HepG2 (cell line): ENCODE data around the gene CAPG. TPM values are rescaled to one million over a fixed set of nuclear protein-coding genes. Genes with fewer than 3 reads are reported as not detected.

ENCODE experiments used
- ATAC-seq: fragments of 200-7000 bp; cut with Tn5 transposase; 3 replicates; pipeline ENCODE4 v1.9.1; 2020; ENCODE audit warnings: mild to moderate bottlenecking, moderate library complexity
- BruUV-seq: library from RNA; stranded (reverse); fragments of 400-500 nt; replicated peaks from 2 replicates; lab custom pipeline; 2021; lab: Mats Ljungman, UMichigan
- CTCF ChIA-PET: fragments of 300-600 bp; formaldehyde crosslinking; extraction: SDS; loops from one replicate; lab custom pipeline; 2021; ENCODE audit warnings: low total read pairs, inconsistent platforms, low intra/inter-chr PET ratio; lab: Yijun Ruan, JAX
- POLR2A ChIA-PET: fragments of 350-600 bp; sonication (Branson Sonifier 250); formaldehyde crosslinking; loops from one replicate; lab custom pipeline; 2020; ENCODE audit warnings: antibody characterized with exemption, inconsistent platforms; lab: Yijun Ruan, JAX
- DNase-seq: peaks from one replicate; pipeline ENCODE4 v3.0.0-alpha.2; 2015; ENCODE audit warnings: low spot score
- FAIRE-seq: peaks from 3 replicates; lab custom pipeline; 2011; peaks lifted over from hg19 to GRCh38; lab: Jason Lieb, UNC
- H2AFZ ChIP-seq: one replicate; pipeline ENCODE4 v1.6.1; 2011; ENCODE audit warnings: low read length, inconsistent platforms
- H3K27ac ChIP-seq: fragments of 300-600 bp; 3 replicates; pipeline ENCODE4 v1.8.0; 2011; ENCODE audit warnings: mixed run types, mild to moderate bottlenecking, mixed read lengths, low read length, inconsistent platforms; ENCODE audit not compliant: insufficient read depth; ENCODE audit errors: extremely low read length
- H3K27me3 ChIP-seq, 2 experiments: fragments of 200-600 bp in 1 of 2; 2 replicates in 1 of 2; 3 replicates in 1 of 2; pipeline versions ENCODE4 v1.6.0 to v1.8.0; 2011; ENCODE audit warnings: low read length in 2 of 2, mild to moderate bottlenecking in 2 of 2, moderate library complexity in 2 of 2, inconsistent platforms in 1 of 2; ENCODE audit not compliant: insufficient read depth in 2 of 2, control insufficient read depth in 1 of 2
- H3K36me3 ChIP-seq, 2 experiments: fragments of 200-600 bp in 1 of 2; replicated peaks in 1 of 2; 2 replicates in 1 of 2; 3 replicates in 1 of 2; pipeline versions ENCODE4 v1.5.1 to v1.8.0; 2011; ENCODE audit warnings: low read length in 2 of 2, inconsistent platforms in 1 of 2; ENCODE audit not compliant: insufficient read depth in 2 of 2, control insufficient read depth in 1 of 2
- H3K4me1 ChIP-seq: 2 replicates; pipeline ENCODE4 v1.5.1; 2012; ENCODE audit warnings: low read length, inconsistent platforms; ENCODE audit not compliant: insufficient read depth
- H3K4me2 ChIP-seq: 2 replicates; pipeline ENCODE4 v1.6.0; 2011; ENCODE audit warnings: low read depth, low read length, inconsistent platforms
- H3K4me3 ChIP-seq, 3 experiments: fragments of 200-600 bp in 1 of 3; sonication (generic), shearing (Covaris generic) in 1 of 3; replicated peaks in 1 of 3; 2 replicates each; pipeline ENCODE4 v1.5.1; 2011 to 2016; ENCODE audit warnings: low read length in 3 of 3, inconsistent platforms in 2 of 3, low read depth in 2 of 3, mild to moderate bottlenecking in 2 of 3, control low read depth in 1 of 3, mixed read lengths in 1 of 3; ENCODE audit not compliant: insufficient read depth in 1 of 3
- H3K79me2 ChIP-seq: one replicate; pipeline ENCODE4 v1.6.1; 2011; ENCODE audit warnings: low read length, inconsistent platforms; ENCODE audit not compliant: insufficient read depth
- H3K9ac ChIP-seq: 2 replicates; pipeline ENCODE4 v1.6.0; 2011; ENCODE audit warnings: mild to moderate bottlenecking, low read depth, low read length, inconsistent platforms; ENCODE audit not compliant: insufficient read depth
- H3K9me3 ChIP-seq: 2 replicates; pipeline ENCODE4 v1.5.1; 2012; ENCODE audit warnings: mild to moderate bottlenecking, low read length
- H4K20me1 ChIP-seq: 2 replicates; pipeline ENCODE4 v1.6.0; 2011; ENCODE audit warnings: inconsistent platforms, mild to moderate bottlenecking, low read length, moderate library complexity; ENCODE audit not compliant: insufficient read depth
- ISX ChIP-seq: sonication (generic); formaldehyde crosslinking; conservative IDR thresholded peaks from 2 replicates; pipeline ENCODE4 v1.5.0; 2020; ENCODE audit warnings: missing genetic modification reagents
- KDM1A ChIP-seq: IDR thresholded peaks from 2 replicates; pipeline ENCODE4 v1.6.1; 2016; ENCODE audit warnings: missing compliant biosample characterization
- MLLT10 ChIP-seq: sonication (generic); formaldehyde crosslinking; IDR thresholded peaks from 2 replicates; pipeline ENCODE4 v1.4.0; 2020; ENCODE audit warnings: missing genetic modification reagents
- MTF1 ChIP-seq: sonication (generic); formaldehyde crosslinking; IDR thresholded peaks from 2 replicates; pipeline ENCODE4 v1.5.0; 2020; ENCODE audit warnings: missing genetic modification reagents
- RFX5 ChIP-seq: IDR thresholded peaks from 2 replicates; pipeline ENCODE4 v1.6.1; 2011; ENCODE audit warnings: low read depth, low read length, improper control_type of control experiment
- TAF15 ChIP-seq: fragments of 200-400 bp; formaldehyde crosslinking; IDR thresholded peaks from one replicate; pipeline ENCODE4 v1.6.1; 2018; ENCODE audit warnings: mild to moderate bottlenecking, low read depth, low read length; ENCODE audit not compliant: poor library complexity, severe bottlenecking
- ZNF605 ChIP-seq: sonication (generic); formaldehyde crosslinking; IDR thresholded peaks from 2 replicates; pipeline ENCODE4 v1.8.0; 2022; ENCODE audit warnings: mild to moderate bottlenecking, missing genetic modification reagents
- WGBS: methylation state at CpG from one replicate; pipeline ENCODE4 v1.1.6; 2017; ENCODE audit warnings: low lambda C conversion rate; 5-methylcytosine and 5-hydroxymethylcytosine counted together
- in situ Hi-C: cut with HindIII; loops from 2 replicates; pipeline ENCODE4 v1.10.0; 2017; ENCODE audit warnings: low pct_unique_long_range_greater_than_20kb; ENCODE audit not compliant: extremely low pct_ligation_motif_present
- intact Hi-C: fragments of 100-400 bp; cut with micrococcal nuclease; formaldehyde crosslinking; loops from one replicate; pipeline ENCODE4 v1.10.0; 2022; ENCODE audit not compliant: unreplicated experiment
- polyA plus RNA-seq, 8 experiments: library from polyadenylated mRNA; depleted of rRNA in 3 of 8; stranded (reverse) in 7 of 8; unstranded in 1 of 8; fragments of >200 nt; fragmentation: Illumina TruSeq in 4 of 8; extraction: Trizol in 4 of 8; gene quantifications; 2 replicates each; pipeline versions ENCODE4 v1.2.1 to v1.2.3, GENCODE V29; 2011 to 2016; ENCODE audit warnings: low read depth in 4 of 8, missing spikeins in 1 of 8, mixed read lengths in 1 of 8; ENCODE audit not compliant: insufficient read depth in 1 of 8
- total RNA-seq, 5 experiments: library from RNA; depleted of rRNA; stranded (reverse); fragments of >200 nt; fragmentation: Illumina TruSeq; extraction: Trizol; gene quantifications; 2 replicates each; pipeline ENCODE4 v1.2.3, GENCODE V29; 2016; ENCODE audit warnings: low read depth in 1 of 5
- TF ChIP-seq, protein P1 (sequence below): sonication (generic); formaldehyde crosslinking; IDR thresholded peaks from 2 replicates; pipeline ENCODE4 v1.9.0; 2021; ENCODE audit warnings: mild to moderate bottlenecking, missing genetic modification reagents
- TF ChIP-seq, protein P2 (sequence below): sonication (generic); formaldehyde crosslinking; conservative IDR thresholded peaks from 2 replicates; pipeline ENCODE4 v1.4.0; 2020; ENCODE audit warnings: missing genetic modification reagents

The CAPG gene
- total and polyA plus RNA-seq, 2 of the 13 experiments (the other 11 are each of a cell fraction or from before 2014, with no cell fraction given): 12.7 to 18.2 TPM

DNA sequence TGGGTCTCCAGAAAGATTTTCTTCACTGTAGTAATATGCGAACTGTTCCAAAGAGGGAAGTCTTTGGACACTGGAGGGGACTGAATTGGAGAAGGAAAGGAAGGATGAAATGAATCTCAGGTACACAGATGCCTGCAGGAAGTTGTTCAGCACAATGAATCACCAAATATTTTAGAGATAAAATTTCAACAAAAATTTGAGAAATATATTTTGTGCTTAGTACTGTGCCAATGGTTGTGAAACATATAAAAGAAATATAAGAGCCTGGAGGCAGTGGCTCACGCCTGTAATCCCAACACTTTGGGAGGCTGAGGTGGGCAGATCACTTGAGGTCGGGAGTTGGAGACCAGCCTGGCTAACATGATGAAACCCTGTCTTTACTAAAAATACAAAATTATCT lies 52.4 kb downstream of the CAPG start (continued):
- TF ChIP-seq, protein P1, sequence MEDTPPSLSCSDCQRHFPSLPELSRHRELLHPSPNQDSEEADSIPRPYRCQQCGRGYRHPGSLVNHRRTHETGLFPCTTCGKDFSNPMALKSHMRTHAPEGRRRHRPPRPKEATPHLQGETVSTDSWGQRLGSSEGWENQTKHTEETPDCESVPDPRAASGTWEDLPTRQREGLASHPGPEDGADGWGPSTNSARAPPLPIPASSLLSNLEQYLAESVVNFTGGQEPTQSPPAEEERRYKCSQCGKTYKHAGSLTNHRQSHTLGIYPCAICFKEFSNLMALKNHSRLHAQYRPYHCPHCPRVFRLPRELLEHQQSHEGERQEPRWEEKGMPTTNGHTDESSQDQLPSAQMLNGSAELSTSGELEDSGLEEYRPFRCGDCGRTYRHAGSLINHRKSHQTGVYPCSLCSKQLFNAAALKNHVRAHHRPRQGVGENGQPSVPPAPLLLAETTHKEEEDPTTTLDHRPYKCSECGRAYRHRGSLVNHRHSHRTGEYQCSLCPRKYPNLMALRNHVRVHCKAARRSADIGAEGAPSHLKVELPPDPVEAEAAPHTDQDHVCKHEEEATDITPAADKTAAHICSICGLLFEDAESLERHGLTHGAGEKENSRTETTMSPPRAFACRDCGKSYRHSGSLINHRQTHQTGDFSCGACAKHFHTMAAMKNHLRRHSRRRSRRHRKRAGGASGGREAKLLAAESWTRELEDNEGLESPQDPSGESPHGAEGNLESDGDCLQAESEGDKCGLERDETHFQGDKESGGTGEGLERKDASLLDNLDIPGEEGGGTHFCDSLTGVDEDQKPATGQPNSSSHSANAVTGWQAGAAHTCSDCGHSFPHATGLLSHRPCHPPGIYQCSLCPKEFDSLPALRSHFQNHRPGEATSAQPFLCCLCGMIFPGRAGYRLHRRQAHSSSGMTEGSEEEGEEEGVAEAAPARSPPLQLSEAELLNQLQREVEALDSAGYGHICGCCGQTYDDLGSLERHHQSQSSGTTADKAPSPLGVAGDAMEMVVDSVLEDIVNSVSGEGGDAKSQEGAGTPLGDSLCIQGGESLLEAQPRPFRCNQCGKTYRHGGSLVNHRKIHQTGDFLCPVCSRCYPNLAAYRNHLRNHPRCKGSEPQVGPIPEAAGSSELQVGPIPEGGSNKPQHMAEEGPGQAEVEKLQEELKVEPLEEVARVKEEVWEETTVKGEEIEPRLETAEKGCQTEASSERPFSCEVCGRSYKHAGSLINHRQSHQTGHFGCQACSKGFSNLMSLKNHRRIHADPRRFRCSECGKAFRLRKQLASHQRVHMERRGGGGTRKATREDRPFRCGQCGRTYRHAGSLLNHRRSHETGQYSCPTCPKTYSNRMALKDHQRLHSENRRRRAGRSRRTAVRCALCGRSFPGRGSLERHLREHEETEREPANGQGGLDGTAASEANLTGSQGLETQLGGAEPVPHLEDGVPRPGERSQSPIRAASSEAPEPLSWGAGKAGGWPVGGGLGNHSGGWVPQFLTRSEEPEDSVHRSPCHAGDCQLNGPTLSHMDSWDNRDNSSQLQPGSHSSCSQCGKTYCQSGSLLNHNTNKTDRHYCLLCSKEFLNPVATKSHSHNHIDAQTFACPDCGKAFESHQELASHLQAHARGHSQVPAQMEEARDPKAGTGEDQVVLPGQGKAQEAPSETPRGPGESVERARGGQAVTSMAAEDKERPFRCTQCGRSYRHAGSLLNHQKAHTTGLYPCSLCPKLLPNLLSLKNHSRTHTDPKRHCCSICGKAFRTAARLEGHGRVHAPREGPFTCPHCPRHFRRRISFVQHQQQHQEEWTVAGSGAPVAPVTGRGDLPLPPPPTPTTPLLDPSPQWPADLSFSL (CRISPR knock-in tag): no peak
- TF ChIP-seq MLLT10 (CRISPR knock-in tag): no peak

DNA sequence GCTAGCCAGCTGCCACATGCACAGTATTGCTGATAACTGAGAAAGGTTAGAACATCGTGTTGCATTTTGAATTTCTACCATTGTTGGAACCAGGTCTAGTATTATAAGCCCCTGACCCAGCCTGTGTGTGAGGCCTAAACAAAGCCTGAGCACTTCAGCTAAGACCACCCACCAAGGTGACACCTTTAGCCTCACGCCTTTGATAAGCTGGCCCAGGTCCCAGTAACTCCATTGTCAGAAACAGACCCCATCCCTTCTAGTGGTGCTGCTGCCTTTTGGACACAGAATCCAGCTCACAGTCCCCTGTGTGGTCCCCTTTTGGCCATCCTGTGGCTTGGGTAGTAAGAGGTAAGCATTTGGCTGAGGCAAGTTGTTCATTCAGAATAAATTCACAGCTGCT lies 54.0 kb downstream of the CAPG start:
- Histone ChIP-seq H3K4me2 (no peak overlapping the region), H3K4me1 (peaks cover 33% of the 10 kb centered on the region), H2AFZ (no peak overlapping the region), H3K27me3 (no peaks in the 10 kb centered on the region; a peak in 1 of 5 replicates), H3K9ac (no peak overlapping the region), H3K36me3 (peaks cover 4 to 9% of the 10 kb centered on the region in 2 experiments; a peak in 4 of 5 replicates), H3K27ac (no peak overlapping the region), H3K4me3 (no peak overlapping the region), H4K20me1 (no peaks in the 10 kb centered on the region), H3K9me3 (no peaks in the 10 kb centered on the region), H3K79me2 (peaks cover 35% of the 10 kb centered on the region)
- intact Hi-C loops (no loop called here), in situ Hi-C loops (no loop called here)
- FAIRE-seq: no peak
- CTCF ChIA-PET: no interaction called here
- POLR2A ChIA-PET: interaction anchor here (1.7 to 8.5 kb wide), 2 partner anchors 9 to 30 kb away, joined by 5 to 142 read pairs; partner anchors contain the start of gene TGOLN2
- WGBS: 100% methylated on average over 2 of the region's 2 CpGs
- no peak for ATAC-seq
- DNase-seq: no peak
- no TSS peak for BruUV-seq
- TF ChIP-seq, protein P2, sequence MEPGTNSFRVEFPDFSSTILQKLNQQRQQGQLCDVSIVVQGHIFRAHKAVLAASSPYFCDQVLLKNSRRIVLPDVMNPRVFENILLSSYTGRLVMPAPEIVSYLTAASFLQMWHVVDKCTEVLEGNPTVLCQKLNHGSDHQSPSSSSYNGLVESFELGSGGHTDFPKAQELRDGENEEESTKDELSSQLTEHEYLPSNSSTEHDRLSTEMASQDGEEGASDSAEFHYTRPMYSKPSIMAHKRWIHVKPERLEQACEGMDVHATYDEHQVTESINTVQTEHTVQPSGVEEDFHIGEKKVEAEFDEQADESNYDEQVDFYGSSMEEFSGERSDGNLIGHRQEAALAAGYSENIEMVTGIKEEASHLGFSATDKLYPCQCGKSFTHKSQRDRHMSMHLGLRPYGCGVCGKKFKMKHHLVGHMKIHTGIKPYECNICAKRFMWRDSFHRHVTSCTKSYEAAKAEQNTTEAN (CRISPR knock-in tag): no peak
- TF ChIP-seq ISX (CRISPR knock-in tag) (no peak), ZNF605 (no peak), TAF15 (no peak), KDM1A (CRISPR knock-in tag) (no peak), RFX5 (no peak), MTF1 (no peak)
- TF ChIP-seq, protein P1 (CRISPR knock-in tag): no peak
